Measurements from ENCODE around the gene JARID2. TPM values are rescaled to one million over a fixed set of nuclear protein-coding genes. Genes with fewer than 3 reads are reported as not detected.

The JARID2 gene
- polyA plus RNA-seq, 1 donor (not counting 4 experiments of a cell fraction or from before 2014, with no cell fraction given) = 11.0 TPM

DNA sequence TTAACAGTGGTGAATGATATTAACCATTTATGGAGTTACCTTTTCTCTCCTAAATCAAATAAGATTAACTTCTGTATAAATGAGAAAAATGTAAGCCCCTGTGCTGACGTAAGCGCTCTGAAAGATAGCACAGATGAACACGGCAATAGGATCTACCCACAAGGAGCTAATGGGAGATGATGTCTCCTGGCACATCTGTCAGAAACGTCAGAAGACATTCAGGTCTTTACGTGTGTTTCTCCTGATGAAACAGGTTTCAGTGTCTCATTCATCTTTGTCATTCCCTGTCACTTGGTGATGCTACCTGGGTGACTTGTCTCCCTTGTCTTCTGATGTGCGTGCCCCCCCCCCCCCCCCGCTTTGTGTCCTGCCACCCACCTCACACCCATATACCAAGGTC is 227.3 kb downstream of the JARID2 start:
- H2AFZ ChIP-seq (ENCODE audit: control insufficient read depth, low read length) = no peak overlapping the region
- no peaks in the 10 kb centered on the region for H3K27me3 ChIP-seq (ENCODE audit: control insufficient read depth, extremely low read depth, insufficient read depth, low read length)
- no peak overlapping the region for H3K4me2 ChIP-seq (ENCODE audit: control insufficient read depth, extremely low read depth, insufficient read depth, low read depth, low read length)
- H4K20me1 ChIP-seq (ENCODE audit: control insufficient read depth, extremely low read depth, insufficient read depth, low read length) = peaks cover 3% of the 10 kb centered on the region
- no peak overlapping the region for H3K4me3 ChIP-seq (ENCODE audit: control insufficient read depth in 2 of 3, extremely low read depth in 1 of 3, insufficient read depth in 2 of 3, low read depth in 1 of 3, low read length in 3 of 3)
- H3K79me2 ChIP-seq (ENCODE audit: control insufficient read depth, insufficient read depth, low read length) = peaks cover 19% of the 10 kb centered on the region
- no peak overlapping the region for H3K27ac ChIP-seq (ENCODE audit: control insufficient read depth, insufficient read depth, low read length)
- H3K9me3 ChIP-seq (ENCODE audit: control insufficient read depth, low read depth, low read length) = no peaks in the 10 kb centered on the region
- peaks cover 10 to 12% of the 10 kb centered on the region in 2 experiments for H3K36me3 ChIP-seq (ENCODE audit: control insufficient read depth in 2 of 2, extremely low read depth in 1 of 2, insufficient read depth in 2 of 2, low read length in 2 of 2)
- dilution Hi-C loops (cut with MboI; ENCODE audit: extremely low pct_ligation_motif_present, low sequenced_read_pairs) = no loop called here
- TF ChIP-seq, protein P1, sequence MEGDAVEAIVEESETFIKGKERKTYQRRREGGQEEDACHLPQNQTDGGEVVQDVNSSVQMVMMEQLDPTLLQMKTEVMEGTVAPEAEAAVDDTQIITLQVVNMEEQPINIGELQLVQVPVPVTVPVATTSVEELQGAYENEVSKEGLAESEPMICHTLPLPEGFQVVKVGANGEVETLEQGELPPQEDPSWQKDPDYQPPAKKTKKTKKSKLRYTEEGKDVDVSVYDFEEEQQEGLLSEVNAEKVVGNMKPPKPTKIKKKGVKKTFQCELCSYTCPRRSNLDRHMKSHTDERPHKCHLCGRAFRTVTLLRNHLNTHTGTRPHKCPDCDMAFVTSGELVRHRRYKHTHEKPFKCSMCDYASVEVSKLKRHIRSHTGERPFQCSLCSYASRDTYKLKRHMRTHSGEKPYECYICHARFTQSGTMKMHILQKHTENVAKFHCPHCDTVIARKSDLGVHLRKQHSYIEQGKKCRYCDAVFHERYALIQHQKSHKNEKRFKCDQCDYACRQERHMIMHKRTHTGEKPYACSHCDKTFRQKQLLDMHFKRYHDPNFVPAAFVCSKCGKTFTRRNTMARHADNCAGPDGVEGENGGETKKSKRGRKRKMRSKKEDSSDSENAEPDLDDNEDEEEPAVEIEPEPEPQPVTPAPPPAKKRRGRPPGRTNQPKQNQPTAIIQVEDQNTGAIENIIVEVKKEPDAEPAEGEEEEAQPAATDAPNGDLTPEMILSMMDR (optimal IDR thresholded peaks at IDR 0.05 in 1 of 3, IDR thresholded peaks at IDR 0.05 in 1 of 3, conservative IDR thresholded peaks at IDR 0.05 in 1 of 3; ENCODE audit: extremely low read depth in 1 of 3, insufficient read depth in 2 of 3, low read length in 3 of 3) = no peak
- no peak for TF ChIP-seq EZH2 (IDR thresholded peaks at IDR 0.05; ENCODE audit: low read length)
- H3K9me1 ChIP-seq (ENCODE audit: control insufficient read depth, extremely low read depth, insufficient read depth, low read length) = peaks cover 2% of the 10 kb centered on the region
- H3K4me1 ChIP-seq (ENCODE audit: control insufficient read depth, extremely low read depth, insufficient read depth, low read length) = peaks cover 6% of the 10 kb centered on the region
- FAIRE-seq (no peak), DNase-seq (ENCODE audit: low read depth, low spot score) (no peak)
- H3K9ac ChIP-seq (ENCODE audit: control insufficient read depth, extremely low read depth, insufficient read depth, low read length) = no peak overlapping the region

DNA sequence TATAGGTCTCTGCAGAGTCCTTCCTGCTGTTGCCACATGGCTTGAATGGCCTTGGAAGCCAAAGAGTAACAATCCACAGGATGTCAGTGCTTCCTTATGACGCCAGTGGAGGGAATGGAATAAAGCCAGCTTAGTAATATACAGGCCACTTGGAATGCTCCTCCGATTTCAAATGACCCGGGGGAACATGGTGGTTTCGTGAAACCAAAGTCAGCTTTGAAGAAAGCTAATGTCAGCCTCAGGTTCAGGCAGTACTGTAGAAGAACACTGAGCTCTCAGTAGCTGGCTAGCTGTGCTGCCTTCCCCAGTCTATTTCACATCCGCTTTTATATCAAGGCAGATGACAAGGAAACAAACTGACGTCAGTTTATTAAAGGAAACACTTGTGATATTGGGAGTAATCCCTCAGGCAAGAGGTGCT is 227.9 kb downstream of the JARID2 start:
- dilution Hi-C loops (cut with MboI; ENCODE audit: extremely low pct_ligation_motif_present, low sequenced_read_pairs) = no loop called here
- Histone ChIP-seq H3K27ac (ENCODE audit: control insufficient read depth, insufficient read depth, low read length) (no peak overlapping the region), H3K79me2 (ENCODE audit: control insufficient read depth, insufficient read depth, low read length) (peaks cover 19% of the 10 kb centered on the region), H4K20me1 (ENCODE audit: control insufficient read depth, extremely low read depth, insufficient read depth, low read length) (peaks cover 3% of the 10 kb centered on the region), H2AFZ (ENCODE audit: control insufficient read depth, low read length) (no peak overlapping the region), H3K9ac (ENCODE audit: control insufficient read depth, extremely low read depth, insufficient read depth, low read length) (no peak overlapping the region), H3K27me3 (ENCODE audit: control insufficient read depth, extremely low read depth, insufficient read depth, low read length) (no peaks in the 10 kb centered on the region), H3K9me3 (ENCODE audit: control insufficient read depth, low read depth, low read length) (no peaks in the 10 kb centered on the region), H3K4me1 (ENCODE audit: control insufficient read depth, extremely low read depth, insufficient read depth, low read length) (peaks cover 6% of the 10 kb centered on the region), H3K36me3 (ENCODE audit: control insufficient read depth in 2 of 2, extremely low read depth in 1 of 2, insufficient read depth in 2 of 2, low read length in 2 of 2) (peaks cover 7 to 8% of the 10 kb centered on the region in 2 experiments), H3K4me2 (ENCODE audit: control insufficient read depth, extremely low read depth, insufficient read depth, low read depth, low read length) (no peak overlapping the region), H3K9me1 (ENCODE audit: control insufficient read depth, extremely low read depth, insufficient read depth, low read length) (peaks cover 2% of the 10 kb centered on the region), H3K4me3 (ENCODE audit: control insufficient read depth in 2 of 3, extremely low read depth in 1 of 3, insufficient read depth in 2 of 3, low read depth in 1 of 3, low read length in 3 of 3) (no peak overlapping the region)
- FAIRE-seq (no peak), DNase-seq (ENCODE audit: low read depth, low spot score) (no peak)
- no peak for TF ChIP-seq EZH2 (IDR thresholded peaks at IDR 0.05; ENCODE audit: low read length)
- TF ChIP-seq, protein P1 (optimal IDR thresholded peaks at IDR 0.05 in 1 of 3, IDR thresholded peaks at IDR 0.05 in 1 of 3, conservative IDR thresholded peaks at IDR 0.05 in 1 of 3; ENCODE audit: extremely low read depth in 1 of 3, insufficient read depth in 2 of 3, low read length in 3 of 3) = no peak

Data from keratinocyte (primary cell).